Fibroblast of skin of right quadriceps (primary cell): ENCODE measurements around the gene MBNL1.

Experiments
- DNase-seq: peaks from one replicate; pipeline ENCODE4 v3.0.0-alpha.2; 2013

Gene MBNL1

DNA sequence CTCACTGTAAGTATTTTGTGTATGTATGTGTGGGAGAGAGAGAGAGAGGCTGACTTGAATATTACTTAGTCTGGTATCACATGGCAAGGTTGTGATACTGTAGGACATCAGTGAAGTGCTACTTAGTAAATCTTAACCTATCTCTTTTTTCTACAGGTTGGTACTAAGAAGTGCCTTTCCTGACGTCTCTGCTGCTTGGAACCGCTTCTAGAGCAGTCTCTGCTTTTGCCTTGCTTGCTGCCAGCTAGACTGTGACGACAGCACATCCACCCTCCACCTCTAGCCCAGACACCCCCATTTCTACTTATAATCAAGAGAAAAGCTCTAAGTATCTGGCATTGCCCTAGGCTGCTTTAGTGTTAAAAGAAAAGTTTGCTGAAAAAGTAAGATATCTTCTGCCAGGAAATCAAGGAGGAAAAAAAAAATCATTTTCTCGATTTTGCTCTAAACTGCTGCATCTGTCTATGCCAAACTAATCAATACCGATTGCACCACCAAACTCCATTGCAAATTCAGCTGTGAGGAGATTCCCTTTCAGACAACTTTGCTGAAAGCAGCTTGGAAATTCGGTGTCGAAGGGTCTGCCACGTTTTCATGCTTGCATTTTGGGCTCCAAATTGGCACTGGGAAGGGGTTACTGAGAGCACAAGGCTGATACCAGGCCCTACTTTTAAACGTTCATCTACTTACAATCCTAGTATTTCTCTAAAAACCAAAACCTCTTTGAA, 30.7 kb downstream of the MBNL1 start:
- no peak for DNase-seq

DNA sequence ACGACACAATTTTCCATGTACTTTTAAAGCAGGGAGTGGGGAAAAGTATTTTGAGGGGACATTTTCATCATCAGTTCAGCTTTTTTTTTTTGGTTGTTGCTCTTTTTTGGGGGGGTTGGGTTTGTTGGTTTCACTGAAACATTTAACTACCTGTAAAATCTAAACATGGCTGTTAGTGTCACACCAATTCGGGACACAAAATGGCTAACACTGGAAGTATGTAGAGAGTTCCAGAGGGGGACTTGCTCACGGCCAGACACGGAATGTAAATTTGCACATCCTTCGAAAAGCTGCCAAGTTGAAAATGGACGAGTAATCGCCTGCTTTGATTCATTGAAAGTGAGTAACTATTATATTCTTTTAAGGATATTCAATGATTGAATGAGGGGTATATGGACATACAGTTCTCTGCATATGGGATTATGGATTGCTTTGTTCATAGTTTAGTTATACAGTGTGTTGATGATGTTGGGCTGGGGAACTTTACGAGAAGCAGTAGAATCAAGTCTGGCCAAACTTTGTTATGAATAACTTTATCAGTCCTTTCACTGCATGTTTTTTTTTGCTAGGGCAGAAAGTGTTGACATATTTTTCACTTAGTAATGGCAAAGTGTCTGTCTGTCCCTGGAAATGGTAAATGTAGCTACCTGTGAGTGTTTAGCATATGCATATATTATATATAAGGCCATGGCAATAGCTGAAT, 31.5 kb downstream of the MBNL1 start:
- no peak for DNase-seq

DNA sequence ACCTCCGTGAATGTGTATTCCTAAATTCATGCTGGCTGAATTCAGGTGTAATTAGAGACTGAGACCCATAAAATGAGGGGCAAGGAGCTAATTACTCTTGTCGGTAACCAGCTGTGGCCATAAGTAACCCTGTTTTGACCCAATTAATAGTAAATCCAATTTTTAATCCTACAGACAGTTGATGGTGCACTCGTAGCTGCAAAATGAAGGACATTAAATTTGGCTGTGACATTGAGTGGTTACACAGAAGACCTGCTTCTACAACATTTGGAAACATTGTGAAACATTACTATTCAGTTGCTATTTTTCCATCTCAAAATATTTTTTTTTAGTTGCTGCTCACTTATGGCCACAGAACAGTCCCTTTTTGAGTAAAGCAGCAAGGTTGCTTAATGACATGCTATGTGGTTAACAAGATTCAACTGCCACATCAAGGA, 33.0 kb downstream of the MBNL1 start:
- DNase-seq: no peak

DNA sequence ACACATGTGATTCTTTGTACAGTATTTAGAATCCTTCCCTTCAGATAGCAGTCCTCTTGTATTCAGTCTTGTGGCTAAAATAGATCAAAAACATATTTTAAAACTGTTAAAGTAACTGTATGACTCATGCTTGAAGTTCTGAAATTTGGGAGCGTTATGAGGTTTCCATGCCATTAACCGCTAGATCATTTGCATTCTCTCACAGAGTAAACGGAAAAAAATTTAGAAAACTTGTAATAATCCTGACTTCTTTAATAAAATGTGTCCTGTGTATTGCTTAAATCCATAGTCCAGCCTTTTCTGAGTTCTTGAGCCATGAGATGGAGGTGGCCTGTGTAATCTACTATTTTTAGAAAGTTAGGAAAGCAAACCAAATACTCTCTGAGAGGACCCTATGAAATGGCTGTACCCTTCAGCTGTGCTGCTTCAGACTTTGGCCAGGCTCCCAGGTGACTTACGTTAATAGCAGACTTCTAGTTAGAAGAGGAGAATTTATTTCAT, 33.8 kb downstream of the MBNL1 start:
- DNase-seq: peak; percentile 96

DNA sequence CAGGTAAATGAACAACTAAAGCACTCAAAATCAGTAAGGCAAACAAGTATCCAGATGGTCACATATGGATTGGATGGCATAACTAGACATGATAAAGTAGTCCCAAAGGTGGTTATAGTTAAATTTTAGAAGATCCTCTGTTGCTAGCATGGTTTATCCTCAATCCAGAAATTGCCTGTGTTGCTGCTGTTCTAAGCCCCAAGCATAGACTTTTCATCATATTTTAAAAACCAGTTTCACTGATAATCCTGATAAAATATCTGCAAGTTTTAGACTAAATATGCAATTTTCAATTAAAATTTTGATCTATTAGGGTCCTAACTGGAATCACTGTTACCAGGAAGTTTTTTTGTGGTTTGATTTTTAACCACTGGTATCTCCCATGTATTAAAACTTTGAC, 35.4 kb downstream of the MBNL1 start:
- DNase-seq: no peak

DNA sequence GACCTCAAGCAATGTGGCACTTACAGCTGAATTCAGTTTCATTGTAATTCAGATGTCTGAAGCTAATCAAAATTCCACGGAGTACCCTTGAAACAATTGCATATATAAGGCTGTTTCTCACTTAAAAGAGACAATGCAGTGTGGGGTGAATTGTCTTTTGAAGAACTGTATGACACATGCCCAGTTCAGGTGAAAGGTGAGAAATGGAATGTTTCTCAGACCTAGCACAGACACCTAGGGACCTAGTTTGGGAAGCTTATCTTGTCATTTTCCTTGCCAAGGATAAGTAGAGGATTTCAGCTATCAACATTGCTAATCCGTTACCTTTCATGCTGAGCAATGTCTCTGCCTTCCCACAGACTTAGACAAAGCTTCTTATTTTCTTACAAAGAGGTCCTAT, 36.3 kb downstream of the MBNL1 start:
- DNase-seq: no peak

DNA sequence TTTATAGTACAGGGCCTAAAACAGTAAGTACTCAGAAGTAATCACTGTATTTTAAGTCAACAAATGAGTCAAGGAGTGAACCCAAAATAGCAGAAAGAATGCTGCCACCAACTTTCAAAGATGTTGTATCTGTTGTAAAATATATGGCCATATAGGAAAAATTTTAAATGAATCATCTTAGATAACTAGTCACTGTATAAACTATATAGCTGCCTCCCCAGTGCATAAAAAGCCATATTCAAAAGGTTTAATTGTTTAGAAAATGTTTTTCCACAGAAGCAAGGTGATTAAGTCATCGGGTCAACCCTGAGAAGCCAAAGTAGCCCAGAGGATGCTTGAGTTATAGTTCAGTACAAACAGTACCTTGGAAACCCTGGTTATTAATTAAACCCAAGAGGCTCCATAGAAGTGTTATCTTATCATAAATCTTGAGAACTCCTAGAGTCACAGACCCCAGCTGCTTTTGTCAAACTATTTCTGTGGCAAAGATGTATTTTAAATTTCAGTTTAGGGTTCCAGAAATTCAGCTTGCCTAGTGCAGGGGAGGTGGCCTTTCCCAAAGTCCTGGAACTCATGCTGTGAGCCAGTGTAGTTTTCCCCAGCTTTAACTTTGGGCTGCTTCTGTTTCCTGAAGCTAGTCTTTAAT, 39.2 kb downstream of the MBNL1 start:
- DNase-seq: peak; percentile 67

DNA sequence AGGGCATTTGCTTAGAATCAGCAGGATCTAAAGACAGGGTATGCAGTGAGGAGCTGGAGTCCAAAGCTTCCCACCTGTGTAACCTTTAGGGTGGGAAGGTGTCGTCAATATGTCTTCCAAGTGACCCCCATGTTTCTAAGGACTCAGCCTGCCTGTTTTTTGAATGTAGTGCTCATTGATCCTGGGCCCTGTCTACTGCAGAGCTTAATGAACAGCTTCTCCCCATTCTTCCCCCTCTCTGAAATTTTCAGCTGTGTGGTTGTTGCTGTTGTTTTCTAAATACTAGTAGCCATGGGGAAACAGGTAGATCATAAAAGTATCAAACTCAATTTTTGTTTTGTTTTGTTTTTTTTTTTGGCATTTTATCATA, 39.7 kb downstream of the MBNL1 start:
- no peak for DNase-seq

DNA sequence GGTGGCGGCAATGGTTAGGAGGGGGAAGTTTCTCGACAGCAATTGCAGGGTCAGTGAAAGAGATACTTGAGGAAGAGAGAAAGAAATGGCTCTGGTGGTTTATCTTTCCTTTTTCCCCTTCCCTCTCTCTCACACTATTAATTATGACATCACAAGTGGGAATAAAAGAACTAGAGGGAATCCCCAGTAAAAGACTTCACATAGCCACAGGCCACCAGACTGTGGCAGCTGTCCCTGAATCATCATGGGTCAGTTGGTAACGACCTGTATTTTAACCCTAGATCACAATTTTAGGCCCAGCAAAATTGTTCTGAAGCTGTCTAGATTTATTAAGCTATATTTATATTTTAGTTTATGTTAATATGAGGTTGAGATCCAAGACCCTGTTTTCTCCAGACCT, 40.3 kb downstream of the MBNL1 start:
- DNase-seq: no peak

DNA sequence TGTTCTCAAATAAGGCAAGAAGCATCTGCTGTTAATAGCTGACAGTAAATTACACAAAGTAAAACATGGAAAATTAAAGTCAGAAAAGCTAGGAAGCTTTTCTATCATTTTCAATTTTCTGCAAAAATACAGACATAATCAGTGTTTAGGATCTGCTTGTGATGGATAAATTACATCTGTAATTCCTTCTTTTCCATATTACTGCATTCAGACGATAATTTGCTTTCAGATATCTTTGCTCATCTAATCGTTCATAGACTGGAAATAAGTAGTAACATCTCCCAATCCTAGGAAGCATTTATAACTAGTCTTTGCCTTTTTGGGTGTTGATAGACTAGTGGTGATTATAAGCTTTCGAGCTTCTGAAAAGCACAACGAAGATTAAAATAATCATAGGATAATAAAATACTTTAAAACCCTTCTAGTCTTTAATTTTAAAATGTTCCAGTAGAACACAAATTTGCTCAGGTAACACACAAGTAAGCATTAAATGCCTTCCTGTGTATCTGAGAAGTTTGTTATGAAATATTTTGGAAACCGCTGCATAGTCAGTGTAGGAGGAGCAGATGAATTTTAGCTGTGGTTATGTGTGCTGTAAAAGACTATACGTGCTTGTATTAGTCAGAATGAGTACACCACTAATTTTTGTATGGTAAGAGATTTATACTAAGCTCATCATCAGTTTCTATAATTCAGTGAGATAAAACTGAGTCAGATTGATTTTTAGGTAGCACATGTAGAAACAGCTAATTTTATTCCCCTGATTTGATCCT, 41.0 kb downstream of the MBNL1 start:
- peak; percentile 75 for DNase-seq

DNA sequence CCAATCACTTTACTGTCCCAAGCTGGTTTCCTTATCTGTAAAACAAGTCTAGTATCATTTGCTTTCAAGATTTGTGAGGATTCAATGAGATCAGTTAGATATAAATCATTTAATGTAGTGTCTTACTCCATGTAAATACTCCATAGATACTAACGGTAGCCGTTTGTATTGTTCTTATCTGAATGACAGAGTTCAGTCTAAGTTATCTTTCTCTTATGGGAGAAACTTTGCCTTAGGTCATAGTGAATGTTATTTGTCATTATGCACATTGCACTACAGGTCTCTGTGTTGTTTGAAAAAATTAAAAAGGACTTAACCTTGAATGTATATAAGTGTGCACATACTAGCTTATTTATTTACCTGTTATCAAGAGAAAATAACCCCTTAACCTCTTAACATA, 44.7 kb downstream of the MBNL1 start:
- DNase-seq: no peak

DNA sequence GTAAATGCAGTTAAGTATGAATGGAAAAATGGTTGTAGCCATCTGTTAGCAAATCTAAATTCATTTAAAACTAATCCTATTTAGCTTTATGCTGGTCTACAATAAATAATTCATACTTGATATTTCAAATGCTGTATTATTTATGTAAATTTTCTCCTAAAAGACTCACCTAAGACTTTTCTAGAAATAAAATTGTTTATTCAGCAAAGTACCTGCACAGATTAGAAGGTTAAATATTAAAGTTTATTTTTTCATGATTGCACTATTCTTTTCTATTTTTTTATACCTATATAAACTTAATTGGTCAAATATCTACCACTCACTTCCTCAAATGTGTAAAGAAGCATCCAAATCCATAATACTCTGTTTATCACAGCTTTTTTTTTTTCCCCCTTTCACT, 45.2 kb downstream of the MBNL1 start:
- no peak for DNase-seq

DNA sequence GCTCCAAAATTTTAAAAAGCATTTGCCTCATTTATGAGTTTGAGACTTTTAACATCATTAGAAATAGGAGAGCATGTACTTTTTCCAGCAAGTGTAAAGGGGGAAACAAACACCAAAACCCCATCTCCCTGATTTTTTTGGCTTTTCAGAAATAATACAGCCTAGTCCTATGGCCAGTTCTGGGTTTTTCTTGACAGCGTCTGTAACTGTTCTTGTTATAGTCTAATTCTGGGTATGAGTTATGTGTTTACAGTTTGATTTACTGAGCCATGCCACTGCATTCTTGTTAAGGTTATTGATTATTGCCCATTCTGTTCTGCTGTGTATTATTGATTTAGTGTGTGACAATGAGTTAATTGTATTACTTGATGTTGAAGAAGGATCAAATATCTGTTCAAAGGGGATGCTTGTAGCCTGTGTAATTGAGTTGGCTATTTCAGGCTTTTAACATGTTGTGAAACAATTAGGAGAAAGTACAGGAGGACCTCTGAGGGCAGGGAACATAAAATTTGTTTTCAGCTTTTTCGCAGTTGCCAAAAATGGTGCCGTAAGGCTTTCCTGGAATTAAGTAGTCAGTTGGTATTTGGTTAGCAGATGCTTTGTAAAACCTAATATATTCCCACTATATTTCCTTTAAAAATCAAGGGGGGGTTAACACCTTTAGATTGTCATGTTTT, 46.1 kb downstream of the MBNL1 start:
- no peak for DNase-seq

DNA sequence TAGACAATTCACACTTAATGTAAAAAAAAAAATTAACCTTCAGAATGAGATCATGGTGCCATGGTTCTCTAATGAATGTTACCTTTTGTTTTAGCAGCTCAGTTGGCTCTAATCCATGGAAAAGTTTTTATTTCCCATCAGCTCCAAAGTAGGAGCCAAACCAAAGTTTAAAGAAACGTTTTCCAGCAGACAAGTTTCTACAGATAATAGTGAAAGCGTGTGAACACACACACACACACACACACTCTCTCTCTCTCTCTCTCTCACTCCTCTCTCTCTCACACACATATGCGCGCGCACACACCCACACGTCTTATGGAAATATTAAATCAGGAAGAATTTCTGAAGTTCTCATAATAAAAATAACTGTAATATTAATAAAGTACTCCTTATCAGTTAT, 46.9 kb downstream of the MBNL1 start:
- no peak for DNase-seq

DNA sequence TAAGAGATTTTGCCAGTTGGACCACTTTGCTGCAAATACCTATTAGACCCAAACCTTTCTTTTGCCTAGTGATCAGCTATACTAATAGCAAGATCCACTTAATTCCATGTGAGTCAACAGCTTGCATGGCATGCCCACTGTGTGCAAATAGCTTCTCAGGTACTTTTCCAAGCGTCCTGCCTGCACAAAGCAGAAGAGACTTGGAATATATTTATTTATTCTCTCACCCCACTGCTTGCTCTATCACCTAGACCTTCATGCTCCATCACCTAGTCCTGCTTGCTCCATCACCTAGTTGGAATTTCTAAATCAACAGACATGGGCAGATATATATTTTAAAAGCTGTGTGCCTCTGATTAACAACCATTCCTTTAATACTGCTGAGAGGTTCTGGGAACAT, 47.6 kb downstream of the MBNL1 start:
- no peak for DNase-seq

DNA sequence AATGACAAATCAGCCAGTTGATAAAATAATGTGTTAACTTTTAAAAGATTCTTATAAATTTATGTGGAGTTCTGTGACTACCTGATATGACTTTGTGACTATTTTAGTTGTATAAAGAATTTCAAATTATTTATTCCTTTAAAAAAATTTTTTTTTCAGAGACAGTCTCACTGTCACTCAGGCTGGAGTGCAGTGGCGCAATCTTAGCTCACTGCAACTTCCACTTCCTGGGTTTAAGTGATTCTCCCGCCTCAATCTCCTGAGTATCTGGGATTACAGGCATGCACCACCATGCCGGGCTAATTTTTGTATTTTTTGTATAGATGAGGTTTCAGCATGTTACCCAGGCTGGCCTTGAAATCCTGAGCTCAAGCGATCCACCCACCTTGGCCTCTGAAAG, 48.5 kb downstream of the MBNL1 start:
- DNase-seq: no peak

DNA sequence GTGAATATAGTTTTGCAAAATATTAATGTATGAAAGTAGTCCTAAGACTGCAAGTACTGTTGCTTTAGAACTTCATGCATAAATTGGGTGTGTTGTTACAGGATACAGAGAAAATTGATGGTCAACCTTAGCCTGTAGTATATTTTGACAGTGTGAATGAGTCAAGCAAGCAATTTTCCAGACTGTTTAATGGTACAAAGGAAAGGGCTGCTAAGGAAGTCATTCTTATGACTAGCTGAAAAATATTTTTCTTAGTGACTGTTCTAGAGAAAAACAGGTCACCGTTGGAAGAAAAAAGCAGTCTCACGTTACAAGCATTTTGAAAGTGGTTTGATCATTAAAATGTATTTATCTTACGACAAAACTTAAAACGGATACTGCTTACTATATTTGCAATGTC, 49.2 kb downstream of the MBNL1 start:
- peak; percentile 75 for DNase-seq

DNA sequence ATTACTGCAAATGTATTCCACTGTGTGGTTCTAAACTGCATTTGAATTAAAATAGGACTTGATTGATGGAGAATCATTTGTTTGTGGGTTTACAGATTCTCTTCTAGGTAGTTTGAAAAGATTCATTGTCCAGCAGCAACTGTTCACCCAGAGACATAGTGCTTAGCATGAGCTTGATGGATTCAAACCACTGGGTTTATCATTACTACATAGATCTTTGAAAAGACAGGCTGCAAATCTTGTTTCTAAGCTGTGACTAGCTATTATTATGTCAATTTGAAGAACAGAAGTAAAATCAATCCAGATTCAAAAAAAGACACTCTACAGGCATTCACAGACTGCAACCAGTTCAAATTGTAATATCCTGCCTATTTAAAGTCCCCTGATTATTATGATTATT, 49.8 kb downstream of the MBNL1 start:
- no peak for DNase-seq

DNA sequence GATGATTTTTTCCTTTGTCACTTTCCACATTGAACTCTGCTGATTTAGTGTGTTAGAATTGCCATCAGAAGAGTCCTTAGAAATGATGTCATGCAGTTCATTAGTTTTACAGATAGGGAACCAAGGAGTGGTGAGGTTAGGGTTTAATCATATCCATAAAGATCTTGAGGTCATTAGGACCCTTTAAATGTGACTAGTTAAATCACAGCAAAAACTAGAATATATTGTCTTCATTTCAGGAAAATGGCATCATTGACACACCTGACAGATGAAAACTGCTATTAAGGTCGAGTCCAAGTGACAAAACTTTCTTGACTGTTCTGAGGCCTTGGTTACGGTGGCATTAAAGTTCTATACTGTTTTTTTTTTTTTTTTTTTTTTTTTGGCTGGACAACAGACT, 50.5 kb downstream of the MBNL1 start:
- no peak for DNase-seq

DNA sequence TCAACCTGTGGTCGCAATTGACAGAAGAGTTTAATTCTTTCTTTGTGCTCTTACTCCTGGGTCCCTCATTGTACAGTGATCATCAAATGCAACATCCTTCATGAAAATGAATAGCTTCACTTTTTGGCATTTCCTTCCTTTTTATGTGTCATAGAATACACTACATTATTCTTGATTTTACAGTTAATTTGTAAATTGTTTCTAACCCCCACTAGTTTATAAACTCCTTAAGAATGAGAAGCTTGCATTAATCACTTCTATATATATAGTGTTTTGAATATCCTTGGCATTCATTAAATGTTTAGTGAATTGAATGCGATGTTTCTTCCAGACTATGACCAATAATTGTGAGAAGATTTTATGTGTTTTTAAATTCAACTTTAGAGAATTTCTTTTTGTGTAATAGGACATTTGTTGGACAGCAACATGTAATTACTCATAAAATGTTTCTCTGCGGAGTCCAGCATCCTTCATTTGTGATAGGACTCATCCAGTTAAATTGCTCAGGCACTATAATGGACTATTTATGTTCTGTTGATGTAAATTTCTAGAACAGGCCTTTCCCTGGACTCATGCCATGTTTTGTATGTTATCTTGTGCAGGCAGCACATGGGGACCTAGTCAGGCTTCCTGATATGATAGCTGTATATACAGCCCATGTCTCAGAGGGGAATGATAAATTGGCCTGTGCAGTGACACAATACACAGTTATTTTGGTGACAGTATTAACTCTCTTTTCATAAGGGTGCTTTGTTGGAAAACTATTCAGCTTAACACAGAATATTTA, 51.3 kb downstream of the MBNL1 start:
- peak; percentile 64 for DNase-seq

DNA sequence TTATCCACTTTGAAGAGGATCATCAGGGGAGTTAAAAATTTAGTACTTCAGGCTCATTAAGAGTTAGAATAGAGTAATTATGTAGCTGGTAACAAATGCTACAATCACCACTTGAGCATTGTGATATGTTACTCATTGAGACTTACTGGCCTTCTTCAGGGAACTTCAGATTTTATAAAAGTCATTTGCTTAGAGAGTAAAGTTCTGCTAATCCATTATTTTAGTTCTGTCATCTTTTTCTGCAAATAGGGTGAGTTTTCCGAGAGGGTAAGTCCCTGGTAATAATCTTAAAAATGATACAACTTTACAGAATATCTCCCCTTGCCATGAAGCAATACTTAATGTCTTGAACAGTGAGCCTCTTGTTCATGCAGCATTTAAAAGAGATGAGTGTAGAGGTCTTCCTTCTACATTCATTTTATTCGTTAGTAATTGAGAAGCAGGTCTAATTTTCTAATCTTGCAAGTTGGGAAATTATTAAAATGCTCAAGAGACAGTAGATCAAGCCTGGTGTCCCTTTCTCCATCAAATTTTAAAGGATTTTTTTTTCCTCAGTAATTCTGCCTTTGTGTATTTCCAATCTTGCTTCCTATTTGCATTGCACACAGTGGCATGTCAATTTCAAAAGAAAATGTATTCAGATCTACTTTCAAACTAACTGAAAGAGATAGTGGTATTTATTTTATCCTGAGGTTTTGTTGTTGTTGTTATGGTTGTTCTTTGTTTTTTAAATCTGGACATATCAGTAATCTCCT, 52.6 kb downstream of the MBNL1 start:
- no peak for DNase-seq
